Stimulated activated CD8-positive, alpha-beta memory T cell treated with anti-CD3 and anti-CD28 coated beads, Interleukin-15, amount 100 ng/mL, for 24 hours (primary cell): ENCODE measurements around the gene FAM131C.

Experiments
- DNase-seq: peaks from one replicate; pipeline ENCODE4 v3.0.0-alpha.2; 2020; ENCODE audit warnings: low read depth

Gene FAM131C

DNA sequence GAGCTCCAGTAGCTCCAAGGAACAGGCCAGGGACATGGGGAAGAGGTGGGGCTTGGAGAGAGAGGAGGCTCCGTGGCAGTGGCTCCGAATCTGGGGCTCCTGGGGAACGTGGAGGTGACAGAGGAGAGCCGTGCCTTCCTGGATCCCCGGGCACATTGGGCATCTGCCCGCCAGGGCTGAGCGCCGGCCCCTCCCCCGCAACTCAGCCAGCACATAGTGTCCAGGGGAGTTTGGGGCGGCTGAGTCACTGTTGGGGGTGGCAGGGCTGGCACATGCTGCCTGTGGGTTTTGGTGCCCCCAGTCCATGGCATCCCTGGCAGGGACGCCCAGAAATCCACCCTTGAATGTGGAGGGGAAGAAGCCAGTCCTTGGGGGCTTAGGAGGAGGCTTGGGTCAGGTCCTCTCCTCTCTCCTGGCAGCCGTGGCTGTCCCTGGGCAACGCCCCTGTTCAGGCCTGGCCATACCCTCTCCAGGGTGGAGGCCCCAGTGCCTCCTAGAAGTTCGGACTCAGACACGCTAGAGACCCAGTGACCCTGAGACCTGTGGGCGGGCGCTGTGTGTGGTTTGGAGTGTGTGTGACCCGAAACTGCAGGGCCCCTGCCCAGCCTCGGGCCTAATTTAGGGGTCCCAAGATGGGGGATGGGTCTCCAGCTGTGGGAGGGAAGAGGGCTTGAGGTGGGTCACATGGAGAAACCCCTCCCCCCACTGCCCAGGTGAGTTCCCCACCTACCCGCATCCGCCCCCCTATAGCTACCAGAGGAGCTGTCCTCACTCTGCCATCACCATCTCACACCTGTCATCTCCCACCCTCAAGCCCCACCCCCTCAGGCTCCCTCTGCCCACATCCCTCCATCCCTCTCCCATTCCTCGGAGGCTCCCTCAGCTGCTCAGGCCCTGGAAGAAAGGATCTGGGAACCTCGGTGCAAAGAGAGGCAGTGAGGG is 57.2 kb downstream of the FAM131C start:
- DNase-seq, result no peak

DNA sequence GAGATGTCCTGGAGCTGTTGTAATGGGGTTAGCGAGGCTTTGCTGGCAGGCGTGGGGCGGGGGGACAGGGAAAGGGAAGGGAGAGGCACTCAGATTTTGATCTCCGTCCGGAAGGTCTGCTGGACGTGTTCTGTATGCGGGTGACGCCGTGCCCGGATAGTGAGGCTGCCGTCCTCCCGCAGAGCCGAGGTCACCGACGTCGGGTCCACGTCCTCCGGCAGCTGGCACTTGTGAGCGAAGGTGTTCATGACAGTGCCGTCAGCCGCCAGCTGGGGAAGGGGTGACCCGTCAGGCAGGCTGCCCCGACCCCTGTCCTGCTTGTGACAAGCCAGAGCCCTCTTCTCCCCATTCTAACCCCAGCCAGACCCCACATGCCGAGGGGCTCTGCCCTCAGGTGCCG is 58.0 kb downstream of the FAM131C start:
- no peak for DNase-seq

DNA sequence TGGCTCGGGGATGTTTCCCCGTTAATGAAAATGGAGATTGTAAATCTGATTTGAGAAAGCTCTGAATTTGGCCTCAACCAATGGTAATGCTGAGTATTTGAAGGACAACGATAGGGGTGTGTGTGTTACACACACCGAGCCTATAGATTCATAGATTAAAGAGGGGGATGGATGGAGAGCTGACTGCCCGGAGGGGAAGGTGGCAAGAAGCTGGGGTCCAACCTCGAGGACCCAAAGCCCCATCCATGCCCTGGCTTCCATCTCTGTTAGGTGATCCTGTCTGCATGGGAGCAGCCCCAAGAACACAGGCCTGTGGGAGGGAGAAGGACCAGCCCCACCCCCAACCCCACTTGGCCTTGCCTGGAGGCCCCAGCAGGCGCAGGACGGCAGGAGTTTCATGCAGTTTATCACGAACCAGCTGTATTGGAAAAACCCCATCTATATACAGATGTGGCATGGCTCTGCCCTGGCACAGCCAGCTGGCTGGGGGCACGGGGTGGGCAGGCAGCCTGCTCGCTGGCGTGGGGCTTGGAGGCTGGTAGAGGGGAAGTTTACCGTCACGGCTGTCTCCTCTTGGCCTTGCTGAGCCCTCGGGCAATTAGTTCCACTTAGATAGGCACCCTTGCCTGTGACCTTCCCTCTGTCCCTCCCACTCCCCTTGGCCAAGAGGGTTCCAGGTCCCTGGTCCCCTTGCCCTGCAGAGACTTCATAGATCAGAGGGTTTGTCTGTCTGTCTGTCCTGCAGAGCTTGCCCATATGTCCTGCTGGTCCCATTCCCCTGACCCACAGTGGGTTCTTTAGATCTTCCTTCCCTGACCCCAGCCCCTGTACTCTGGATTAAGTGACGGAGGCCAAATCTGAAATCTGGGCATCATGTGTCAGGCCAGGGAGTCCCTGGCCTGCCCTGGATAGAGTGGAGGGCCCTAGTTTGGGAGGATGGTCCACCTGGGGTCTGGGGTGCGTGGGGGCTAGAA is 58.7 kb downstream of the FAM131C start:
- no peak for DNase-seq

DNA sequence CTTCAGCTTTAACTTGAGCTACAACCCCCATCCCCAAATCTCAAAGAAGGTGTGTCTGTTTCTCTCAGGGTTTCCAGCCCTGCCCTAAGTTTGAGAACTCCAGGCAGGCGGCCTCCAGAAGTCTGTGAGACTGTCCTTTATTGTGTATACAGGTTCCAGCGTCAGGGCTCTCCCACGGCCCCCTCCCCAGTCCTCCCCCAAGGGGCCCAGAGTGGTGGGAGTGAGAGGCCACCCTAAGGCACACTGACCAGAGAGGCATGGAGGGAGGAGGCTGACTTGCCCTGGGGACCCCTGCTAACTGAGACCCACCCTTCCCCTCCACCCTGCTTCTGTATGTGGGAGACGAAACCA is 59.6 kb downstream of the FAM131C start:
- DNase-seq, result no peak

DNA sequence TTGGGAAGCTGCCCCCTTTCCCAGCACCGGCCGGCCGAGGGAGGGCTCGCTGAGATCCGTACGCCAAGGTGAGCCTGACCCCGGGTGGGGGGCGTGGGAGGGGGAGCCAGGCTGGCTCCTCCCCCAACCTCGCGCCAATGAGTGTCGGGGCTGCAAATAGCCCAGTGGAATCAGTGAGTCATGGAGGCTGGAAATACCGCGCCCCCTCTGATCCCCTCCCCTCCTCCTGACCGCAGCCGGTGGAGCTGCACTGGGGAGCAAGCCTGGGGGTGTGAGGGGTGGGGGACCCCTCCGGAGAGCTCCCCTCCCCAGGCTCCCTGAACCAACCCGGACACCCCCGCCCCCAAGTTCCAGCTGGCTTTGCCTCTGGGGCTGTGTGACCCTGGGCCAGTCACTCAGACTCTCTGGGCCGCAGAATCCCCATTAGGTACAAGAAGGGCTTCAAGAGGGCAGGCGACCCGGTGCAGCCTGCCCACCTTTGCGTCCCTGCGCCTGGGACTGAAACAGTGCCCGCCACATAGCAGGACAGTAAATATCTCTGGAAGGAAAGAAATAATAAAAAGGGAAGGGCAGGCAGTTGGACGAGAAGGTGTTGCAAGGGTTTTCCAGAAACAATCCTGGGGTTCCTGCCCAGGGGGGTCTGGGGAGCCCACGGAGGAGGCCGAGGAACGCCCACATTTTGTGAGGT is 60.1 kb downstream of the FAM131C start:
- no peak for DNase-seq

DNA sequence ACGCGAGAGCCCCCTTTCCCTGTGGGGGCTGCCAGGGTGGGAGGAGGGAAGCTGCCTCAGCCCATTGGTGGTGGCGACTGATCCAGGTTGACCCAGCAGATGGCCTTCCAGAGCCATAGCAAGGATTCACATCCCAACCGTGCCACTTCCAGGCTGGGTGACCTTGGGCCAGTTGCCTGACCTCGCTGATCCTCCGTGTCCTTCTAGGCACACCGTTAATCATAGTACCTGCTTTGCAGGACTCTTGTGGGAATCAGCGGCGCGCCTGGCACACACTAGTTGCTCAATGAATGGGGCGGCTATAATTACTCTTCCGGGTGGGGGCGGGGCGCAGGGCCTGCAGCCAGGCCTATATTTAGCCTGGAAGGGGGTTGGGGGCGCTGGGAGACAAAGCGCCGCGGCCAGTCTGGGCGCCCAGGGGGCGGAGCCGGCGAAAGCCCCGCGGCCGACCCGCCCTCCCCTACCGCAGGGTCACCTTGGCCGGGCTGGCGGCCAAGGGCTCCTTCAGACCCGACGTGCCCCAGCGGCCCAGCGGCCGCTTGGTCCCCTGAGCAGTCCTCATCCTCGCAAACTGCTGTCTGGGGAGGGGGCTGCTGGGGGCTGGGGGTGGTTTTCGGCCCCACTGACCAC is 60.7 kb downstream of the FAM131C start:
- no peak for DNase-seq

DNA sequence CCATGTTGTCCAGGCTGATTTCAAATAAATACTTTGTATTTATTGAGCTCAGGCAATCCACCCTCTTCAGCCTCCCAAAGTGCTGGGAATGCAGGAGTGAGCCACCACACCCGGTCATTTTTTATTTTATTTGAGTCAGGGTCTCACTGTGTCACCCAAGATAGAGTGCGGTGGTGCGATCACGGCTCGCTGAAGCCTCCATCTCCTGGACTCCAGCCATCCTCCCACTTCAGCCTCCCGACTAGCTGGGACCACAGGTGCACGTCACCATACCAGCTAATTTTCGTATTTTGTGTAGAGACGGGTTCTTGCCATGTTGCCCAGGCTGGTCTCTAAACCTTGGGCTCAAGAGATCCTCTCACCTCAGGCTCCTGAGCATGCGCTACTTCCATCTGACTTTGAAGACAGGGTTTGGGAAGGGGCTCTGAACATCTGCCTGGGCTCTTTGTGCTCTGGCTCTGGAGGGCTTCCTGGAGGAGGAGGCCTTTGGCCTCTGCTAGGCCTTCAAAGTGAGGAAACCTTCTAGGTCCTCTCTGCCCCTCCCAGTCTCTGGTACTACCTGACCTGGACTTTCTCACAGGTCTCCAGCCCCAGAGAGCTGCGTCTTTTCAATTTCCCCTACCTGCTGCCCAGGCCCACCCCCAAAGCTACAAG is 61.4 kb downstream of the FAM131C start:
- no peak for DNase-seq

DNA sequence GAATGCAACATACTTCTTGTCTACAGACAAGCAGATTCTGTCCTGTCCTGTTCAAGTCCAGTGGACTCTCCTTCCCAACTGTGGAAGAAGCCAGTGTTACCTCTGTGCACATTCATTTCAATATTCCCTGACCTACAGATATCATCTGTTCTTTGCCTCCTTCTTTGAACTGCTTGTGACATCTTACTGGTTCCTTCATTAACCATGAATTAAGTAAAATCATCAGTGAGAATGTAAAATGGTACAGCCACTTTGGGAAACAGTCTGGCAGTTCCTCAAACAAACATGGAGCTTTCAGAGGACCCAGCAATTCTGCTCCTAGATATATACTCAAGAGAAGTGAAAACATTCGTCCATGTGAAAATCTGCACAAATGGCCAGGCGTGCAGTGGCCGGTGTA is 62.6 kb downstream of the FAM131C start:
- DNase-seq, result no peak

DNA sequence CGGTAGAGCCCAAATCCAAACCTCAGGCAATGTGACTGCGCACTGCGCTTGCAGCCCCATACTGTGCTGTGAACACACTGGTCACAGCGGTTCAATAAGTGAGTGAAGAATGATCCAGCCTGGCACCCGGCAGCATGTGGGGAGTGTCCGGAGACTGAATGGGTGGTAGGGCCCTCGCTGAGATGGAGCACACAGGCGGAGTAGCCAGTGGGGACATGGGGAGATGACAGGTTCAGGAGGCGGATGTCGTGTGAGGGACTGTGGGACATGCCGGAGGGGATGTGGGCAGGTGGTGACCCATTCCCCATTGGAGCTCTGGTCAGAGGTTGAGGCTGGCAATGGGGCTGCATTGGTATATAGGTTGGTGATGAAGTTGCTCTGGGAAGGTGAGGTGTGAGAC is 63.8 kb downstream of the FAM131C start:
- DNase-seq, result no peak

DNA sequence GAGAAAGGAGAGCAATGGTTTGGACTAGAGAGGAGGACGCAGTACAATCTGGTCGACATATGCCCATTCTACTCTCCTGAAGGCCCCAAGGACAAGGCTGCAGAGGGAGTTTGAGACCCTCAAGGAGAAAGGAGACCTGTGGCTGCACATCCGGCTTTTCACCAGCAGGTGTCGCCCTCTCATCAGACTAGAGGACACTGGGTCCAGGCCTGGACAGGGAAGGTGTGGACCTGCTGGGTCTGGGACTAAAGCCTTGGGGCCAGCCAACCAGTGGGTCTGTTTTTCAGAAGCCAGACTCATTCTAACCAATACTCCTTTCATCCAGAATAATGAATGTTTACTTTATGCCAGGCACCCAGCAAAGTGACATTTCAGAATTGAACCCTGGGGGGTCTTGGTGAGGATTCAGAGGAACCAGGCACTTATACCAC is 64.4 kb downstream of the FAM131C start:
- DNase-seq, result peak; percentile 51
